Motor neuron (in vitro differentiated cells): Measurements from ENCODE around the gene TPST1. TPM values are rescaled to one million over a fixed set of nuclear protein-coding genes. Genes with fewer than 3 reads are reported as not detected.

Experiments used
- ATAC-seq, 8 experiments: fragments of 200-7000 bp; cut with Tn5 transposase; replicated peaks in 6 of 8; 2 replicates each; pipeline ENCODE4 v1.8.0; 2021; ENCODE audit warnings: mild to moderate bottlenecking in 8 of 8, moderate library complexity in 8 of 8
- H3K27ac ChIP-seq, 2 donors: fragments of 250-450 bp; sonication (Bioruptor Pico); 2 replicates each; pipeline ENCODE4 v1.9.0; 2021; ENCODE audit warnings: antibody characterized with exemption in 2 of 2, mild to moderate bottlenecking in 2 of 2, moderate library complexity in 1 of 2
- H3K4me1 ChIP-seq, 2 donors: fragments of 250-450 bp; sonication (Bioruptor Pico); replicated peaks in 1 of 2; 2 replicates each; pipeline ENCODE4 v1.6.1; 2021; ENCODE audit warnings: antibody characterized with exemption in 2 of 2, mild to moderate bottlenecking in 2 of 2, moderate library complexity in 1 of 2
- H3K4me3 ChIP-seq, 5 donors: fragments of 250-450 bp; sonication (Bioruptor Pico); 2 replicates each; pipeline ENCODE4 v1.9.0; 2021; ENCODE audit warnings: antibody characterized with exemption in 5 of 5, mild to moderate bottlenecking in 5 of 5, moderate library complexity in 4 of 5
- WGBS, 10 experiments: fragments of 450-650 bp; shearing (Covaris generic); methylation state at CpG; one replicate each; pipeline ENCODE4 v1.0.0; 2022; 5-methylcytosine and 5-hydroxymethylcytosine counted together
- in situ Hi-C, 9 experiments: fragments of 400-800 bp; cut with MboI; loops; one replicate each; pipeline ENCODE4 v1.15.0; 2021; ENCODE audit warnings: low sequenced_read_pairs in 9 of 9, low pct_unique_long_range_greater_than_20kb in 2 of 9; ENCODE audit not compliant: unreplicated experiment in 9 of 9
- total RNA-seq, 8 experiments: library from RNA; unstranded; fragments of 300-600 nt; gene quantifications; 2 replicates each; pipeline versions ENCODE4 v1.2.3 to v1.2.4, GENCODE V29; 2022

Gene TPST1
- total RNA-seq, 8 experiments from 2014 or later = 6.1 to 67.1 (median 28.8) TPM

- Histone ChIP-seq H3K4me3 (no peak overlapping the region), H3K4me1 (peaks cover 0 to 9% of the 10 kb centered on the region in 2 donors), H3K27ac (no peak overlapping the region)
- WGBS, 10 experiments = 4 to 93% (median 42%) methylated on average over 1 to 7 of the region's 8 CpGs; no CpG with 5 or more reads in 2 of the 10 experiments
- ATAC-seq = peak; percentile 63 to 92 (median 77)
- in situ Hi-C loops = no loop called here
Observed at GRCh38 chr7:66281678-66282590, 76.8 kb downstream of the TPST1 start.

DNA sequence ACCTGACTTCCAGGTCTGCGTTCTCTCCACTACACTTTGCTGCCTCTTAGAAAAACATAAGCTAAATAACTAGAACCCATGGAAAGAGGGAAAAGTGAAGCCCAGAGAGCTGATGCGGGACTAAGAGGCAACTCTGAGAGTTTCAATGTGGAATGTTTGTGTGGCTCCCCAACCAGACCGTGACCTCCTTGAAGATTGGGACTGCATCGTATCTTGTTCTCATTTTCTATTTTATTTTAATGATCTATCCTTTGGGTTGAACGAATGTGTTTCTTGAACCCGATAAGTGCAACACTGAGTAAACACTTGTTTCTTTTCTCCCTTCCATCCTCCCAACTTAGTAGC lies 77.4 kb downstream of the TPST1 start:
- WGBS, 10 experiments = 71 to 100% (median 90%) methylated on average over 2 to 6 of the region's 6 CpGs; no CpG with 5 or more reads in 1 of the 10 experiments
- peaks cover 0 to 9% of the 10 kb centered on the region in 2 donors for H3K4me1 ChIP-seq
- no peak overlapping the region for H3K27ac ChIP-seq
- no peak for ATAC-seq
- no peak overlapping the region for H3K4me3 ChIP-seq
- in situ Hi-C loops = no loop called here

DNA sequence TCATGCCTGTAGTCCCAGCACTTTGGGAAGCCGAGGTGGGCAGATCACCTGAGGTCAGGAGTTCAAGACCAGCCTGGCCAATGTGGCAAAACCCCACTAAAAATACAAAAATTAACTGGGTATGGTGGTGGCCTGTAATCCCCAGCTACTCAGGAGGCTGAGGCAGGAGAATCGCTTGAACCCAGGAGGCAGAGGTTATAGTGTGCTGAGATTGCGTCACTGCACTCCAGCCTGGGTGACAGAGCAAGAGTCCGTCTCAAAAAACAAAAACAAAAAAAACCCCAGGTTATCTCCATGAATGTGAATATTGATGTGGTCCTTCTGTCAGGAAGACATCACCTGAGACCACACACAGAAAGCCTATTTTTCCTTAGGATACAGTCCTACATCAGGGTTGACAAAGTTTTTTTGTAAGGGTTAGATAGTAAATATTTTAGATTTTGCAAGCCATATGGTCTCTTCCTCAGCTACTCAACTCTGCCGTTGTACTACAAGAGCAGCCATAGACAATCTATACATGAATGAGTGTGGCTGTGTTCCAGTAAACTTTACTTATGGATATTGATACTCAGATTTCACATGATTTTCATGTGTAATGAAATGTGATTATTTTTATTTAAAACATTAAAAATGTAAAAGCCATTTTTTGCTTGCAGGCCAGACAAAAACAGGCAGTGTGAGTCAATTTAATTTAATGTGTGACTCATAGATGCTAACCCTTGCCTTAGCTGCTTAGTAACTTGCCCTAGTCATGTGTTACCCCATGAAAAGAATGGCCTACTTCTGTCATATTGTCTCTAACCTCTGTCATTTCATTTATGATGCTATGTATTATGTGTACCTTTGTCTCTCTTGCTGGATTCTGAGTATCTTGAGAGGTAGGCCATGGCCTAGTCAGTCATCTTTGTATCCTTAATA lies 78.1 kb downstream of the TPST1 start:
- Histone ChIP-seq H3K27ac (no peak overlapping the region), H3K4me1 (peaks cover 0 to 9% of the 10 kb centered on the region in 2 donors), H3K4me3 (no peak overlapping the region)
- 33 to 100% (median 81%) methylated on average over 1 to 4 of the region's 5 CpGs; no CpG with 5 or more reads in 2 of the 10 experiments for WGBS, 10 experiments
- in situ Hi-C loops = no loop called here
- peak in 7 of 8 experiments; percentile 43 to 92 (median 70) for ATAC-seq

DNA sequence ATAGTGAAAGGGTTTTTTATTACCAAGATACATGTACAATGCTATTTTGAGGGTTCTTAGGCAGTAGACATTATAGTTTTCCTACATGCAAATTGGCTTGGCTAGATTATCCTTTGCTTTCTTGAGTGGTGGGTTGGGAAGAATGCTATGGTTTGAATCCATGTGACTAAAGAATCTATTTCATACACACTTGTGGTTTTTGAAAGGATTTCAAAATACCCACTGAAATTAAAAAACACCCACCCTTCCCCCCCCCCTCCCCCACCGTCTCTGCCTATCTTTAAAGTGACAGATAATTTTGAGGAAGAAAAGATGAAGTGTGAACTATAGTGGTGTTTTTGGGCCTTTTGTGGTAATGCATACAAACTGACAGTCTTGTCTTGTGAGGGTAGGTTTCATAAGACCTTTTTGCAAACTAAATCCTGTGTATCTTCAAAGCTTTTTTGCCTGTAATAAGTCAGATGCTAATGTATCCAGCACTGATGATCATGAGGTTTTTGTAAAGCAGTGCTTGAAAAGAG lies 90.9 kb downstream of the TPST1 start:
- no CpG with 5 or more reads among the region's 1 CpG for WGBS, 10 experiments
- ATAC-seq = peak in 2 of 8 experiments; percentile 19 to 53

DNA sequence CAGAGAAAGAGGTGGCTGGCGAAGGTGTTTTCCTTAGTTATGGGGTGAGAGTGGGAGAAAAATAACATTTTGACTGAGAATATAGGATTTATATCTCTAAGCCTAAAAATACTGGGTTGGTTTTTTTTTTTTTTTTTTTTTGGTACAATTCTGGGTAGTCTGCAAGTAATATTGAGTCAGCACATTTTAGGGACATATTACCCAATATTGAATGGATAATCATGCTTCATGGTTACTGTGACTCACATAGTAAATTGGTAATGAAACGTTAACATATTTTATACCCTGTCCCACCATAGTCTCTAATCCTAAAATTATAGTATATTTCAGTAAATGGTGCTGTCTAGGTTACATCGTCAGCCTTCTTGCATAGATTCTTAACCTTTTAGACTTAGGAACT lies 91.4 kb downstream of the TPST1 start:
- 20 to 100% (median 90%) methylated on average over 1 to 3 of the region's 3 CpGs; no CpG with 5 or more reads in 3 of the 10 experiments for WGBS, 10 experiments
- Histone ChIP-seq H3K4me3 (no peak overlapping the region), H3K4me1 (no peaks in the 10 kb centered on the region), H3K27ac (no peak overlapping the region)
- in situ Hi-C loops = no loop called here
- ATAC-seq = peak in 2 of 8 experiments; percentile 40 to 43

More for the DNA sequence above, 90.9 kb downstream of the TPST1 start:
- Histone ChIP-seq H3K27ac (no peak overlapping the region), H3K4me1 (no peaks in the 10 kb centered on the region), H3K4me3 (no peak overlapping the region)
- in situ Hi-C loops = no loop called here

DNA sequence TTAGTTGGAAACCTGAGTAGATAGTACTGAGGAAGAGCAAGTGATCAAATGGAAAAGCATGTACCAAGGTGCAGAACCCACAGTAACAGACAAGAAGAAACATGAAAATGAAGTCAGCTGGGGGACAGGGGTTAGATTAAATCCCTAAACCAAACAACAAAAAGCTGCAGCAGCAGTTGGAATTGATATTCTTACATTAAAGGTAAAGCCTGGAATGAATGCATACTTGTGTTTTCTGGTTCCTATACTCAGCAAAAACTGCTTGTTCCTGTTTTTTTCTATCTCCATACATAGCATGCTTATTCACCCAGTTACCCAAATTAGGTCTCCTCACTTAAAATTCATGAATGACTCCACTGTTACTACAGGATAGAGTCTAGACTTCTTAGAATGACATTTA lies 92.4 kb downstream of the TPST1 start:
- Histone ChIP-seq H3K4me3 (no peak overlapping the region), H3K4me1 (no peaks in the 10 kb centered on the region), H3K27ac (no peak overlapping the region)
- peak in 2 of 8 experiments; percentile 38 to 75 for ATAC-seq
- in situ Hi-C loops = no loop called here

DNA sequence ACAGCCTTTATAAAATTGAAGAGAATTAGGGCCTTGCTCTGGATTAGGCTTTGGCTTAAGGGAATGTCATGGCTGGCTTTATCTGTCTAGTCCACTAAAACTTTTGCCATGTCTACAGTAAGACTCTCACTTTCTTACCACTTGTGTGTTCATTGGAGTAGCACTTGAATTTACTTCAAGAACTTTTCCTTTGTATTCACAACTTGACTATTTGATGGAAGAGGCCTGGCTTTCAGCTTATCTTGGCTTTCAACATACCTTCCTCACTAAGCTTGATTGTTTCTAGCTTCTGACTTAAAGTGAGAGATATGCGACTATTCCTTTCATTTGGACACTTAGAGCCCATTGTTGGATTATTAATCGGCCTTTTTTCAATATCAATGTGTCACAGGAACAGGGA lies 96.1 kb downstream of the TPST1 start:
- no peaks in the 10 kb centered on the region for H3K4me1 ChIP-seq
- H3K27ac ChIP-seq = no peak overlapping the region
- in situ Hi-C loops = no loop called here
- WGBS, 10 experiments = 87 to 100% (median 94%) methylated on average over 2 of the region's 2 CpGs; no CpG with 5 or more reads in 4 of the 10 experiments
- H3K4me3 ChIP-seq = no peak overlapping the region
- ATAC-seq = no peak

DNA sequence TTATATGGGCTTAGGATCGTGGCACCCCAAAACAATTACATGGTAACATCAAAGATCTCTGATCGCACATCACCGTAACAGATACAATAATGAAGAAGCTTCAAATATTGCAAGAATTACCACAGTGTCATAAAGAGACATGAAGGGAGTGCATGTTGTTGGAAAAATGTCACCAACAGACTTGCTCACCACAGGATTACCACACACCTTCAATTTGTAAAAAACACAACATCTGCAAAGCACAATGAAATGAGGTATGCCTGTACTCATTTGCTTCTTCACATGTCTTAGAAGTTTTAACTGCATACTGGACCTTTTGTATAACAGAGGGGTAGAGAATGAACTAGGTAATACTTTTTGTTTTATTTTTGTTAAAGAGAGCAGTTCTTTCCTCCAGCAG lies 96.6 kb downstream of the TPST1 start:
- Histone ChIP-seq H3K4me1 (no peaks in the 10 kb centered on the region), H3K4me3 (no peak overlapping the region), H3K27ac (no peak overlapping the region)
- in situ Hi-C loops = no loop called here
- 89 to 100% (median 94%) methylated on average over 2 to 3 of the region's 3 CpGs; no CpG with 5 or more reads in 1 of the 10 experiments for WGBS, 10 experiments
- ATAC-seq = no peak

DNA sequence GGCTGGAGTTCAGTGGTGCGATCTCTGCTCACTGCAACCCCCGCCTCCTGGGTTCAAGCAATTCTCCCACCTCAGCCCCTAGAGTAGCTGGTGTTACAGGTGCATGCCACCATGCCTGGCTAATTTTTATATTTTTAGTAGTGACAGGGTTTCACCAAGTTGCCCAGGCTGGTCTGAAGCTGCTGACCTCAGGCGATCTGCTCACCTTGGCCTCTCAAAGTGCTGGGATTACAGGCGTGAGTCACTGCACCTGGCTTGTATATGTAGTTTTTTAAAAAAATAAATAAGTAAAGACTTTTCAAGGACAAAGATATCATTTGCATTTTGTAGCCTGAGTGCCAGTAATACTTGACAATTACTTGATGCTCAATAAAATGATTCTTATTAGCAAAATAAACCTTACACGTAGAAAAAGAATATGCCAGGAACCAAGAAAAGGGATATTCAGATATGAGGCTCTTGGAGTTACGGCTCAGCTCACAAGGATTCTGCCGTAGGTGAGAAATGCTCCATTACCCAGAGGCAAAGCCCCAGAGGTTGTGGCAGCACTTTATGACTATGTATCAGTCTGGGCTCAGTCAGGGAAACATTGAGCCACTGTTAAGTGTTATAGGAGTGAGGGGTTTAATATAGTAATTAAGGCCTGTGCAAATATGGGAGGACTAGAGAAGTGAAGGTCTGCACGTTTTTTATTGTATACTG lies 98.5 kb downstream of the TPST1 start:
- in situ Hi-C loops = no loop called here
- H3K27ac ChIP-seq = no peak overlapping the region
- 80 to 100% (median 90%) methylated on average over 1 to 7 of the region's 8 CpGs; no CpG with 5 or more reads in 2 of the 10 experiments for WGBS, 10 experiments
- H3K4me1 ChIP-seq = no peaks in the 10 kb centered on the region
- ATAC-seq = no peak
- H3K4me3 ChIP-seq = no peak overlapping the region

GRCh38 chr7:66304536-66304935 lies 99.4 kb downstream of the TPST1 start:
- Histone ChIP-seq H3K4me1 (no peaks in the 10 kb centered on the region), H3K4me3 (no peak overlapping the region), H3K27ac (no peak overlapping the region)
- no peak for ATAC-seq
- 93 to 100% (median 100%) methylated on average over 1 to 4 of the region's 4 CpGs; no CpG with 5 or more reads in 2 of the 10 experiments for WGBS, 10 experiments
- in situ Hi-C loops = no loop called here

GRCh38 chr7:66306243-66306642 lies 101.1 kb downstream of the TPST1 start:
- Histone ChIP-seq H3K27ac (no peak overlapping the region), H3K4me1 (no peaks in the 10 kb centered on the region), H3K4me3 (no peak overlapping the region)
- ATAC-seq = no peak
- in situ Hi-C loops = no loop called here
- 14 to 100% (median 71%) methylated on average over 1 to 2 of the region's 2 CpGs; no CpG with 5 or more reads in 1 of the 10 experiments for WGBS, 10 experiments

- H3K27ac ChIP-seq = no peak overlapping the region
- 63 to 96% (median 86%) methylated on average over 2 to 5 of the region's 5 CpGs; no CpG with 5 or more reads in 1 of the 10 experiments for WGBS, 10 experiments
- in situ Hi-C loops = no loop called here
- H3K4me3 ChIP-seq = no peak overlapping the region
- no peaks in the 10 kb centered on the region for H3K4me1 ChIP-seq
- peak in 1 of 8 experiments; percentile 60 for ATAC-seq
Observed at GRCh38 chr7:66307591-66308215, 102.6 kb downstream of the TPST1 start.
